ENCODE results near the gene EIF5B. TPM values are rescaled to one million over a fixed set of nuclear protein-coding genes. Genes with fewer than 3 reads are reported as not detected.

EIF5B gene
- polyA plus RNA-seq, 1 donor from 2014 or later = 8.0 TPM

DNA sequence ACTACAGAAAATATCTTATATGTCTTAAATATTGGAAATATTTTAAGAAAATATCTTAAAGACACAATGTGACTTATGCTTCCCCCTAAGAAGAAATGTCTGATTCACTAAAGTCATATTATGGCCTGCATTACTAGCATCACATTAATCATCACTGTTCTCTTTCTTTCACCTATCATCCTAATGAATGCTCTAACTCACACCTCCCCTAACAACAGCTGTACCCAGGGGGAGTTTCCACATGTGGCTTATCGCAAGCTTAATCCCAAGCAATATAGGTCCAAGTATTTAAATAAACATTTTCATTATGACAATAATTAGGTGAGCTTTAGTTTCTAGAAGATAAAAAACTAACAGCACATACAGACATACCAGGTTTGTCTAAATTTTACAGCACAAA is 113.0 kb downstream of the EIF5B start:
- Histone ChIP-seq H3K4me2 (ENCODE audit: low read length) (no peak overlapping the region), H3K9me3 (ENCODE audit: low read length) (no peaks in the 10 kb centered on the region), H2AFZ (ENCODE audit: low read depth, low read length) (no peak overlapping the region), H3K9ac (ENCODE audit: low read length) (no peak overlapping the region), H3K4me3 (ENCODE audit: low read length) (no peak overlapping the region), H3K36me3 (ENCODE audit: insufficient read depth, low read length) (peaks cover 9% of the 10 kb centered on the region), H3K27ac (ENCODE audit: low read length) (no peak overlapping the region), H4K20me1 (ENCODE audit: insufficient read depth) (no peaks in the 10 kb centered on the region), H3K9me2 (ENCODE audit: insufficient read depth, low read length) (no peaks in the 10 kb centered on the region), H3F3A (ENCODE audit: insufficient read depth, low read length, poor library complexity, severe bottlenecking) (no peaks in the 10 kb centered on the region), H3K79me2 (replicated peaks; ENCODE audit: insufficient read depth, low read length) (peaks cover 10% of the 10 kb centered on the region), H3K27me3 (ENCODE audit: insufficient read depth, low read depth, low read length) (no peaks in the 10 kb centered on the region)
- TF ChIP-seq, protein P1, sequence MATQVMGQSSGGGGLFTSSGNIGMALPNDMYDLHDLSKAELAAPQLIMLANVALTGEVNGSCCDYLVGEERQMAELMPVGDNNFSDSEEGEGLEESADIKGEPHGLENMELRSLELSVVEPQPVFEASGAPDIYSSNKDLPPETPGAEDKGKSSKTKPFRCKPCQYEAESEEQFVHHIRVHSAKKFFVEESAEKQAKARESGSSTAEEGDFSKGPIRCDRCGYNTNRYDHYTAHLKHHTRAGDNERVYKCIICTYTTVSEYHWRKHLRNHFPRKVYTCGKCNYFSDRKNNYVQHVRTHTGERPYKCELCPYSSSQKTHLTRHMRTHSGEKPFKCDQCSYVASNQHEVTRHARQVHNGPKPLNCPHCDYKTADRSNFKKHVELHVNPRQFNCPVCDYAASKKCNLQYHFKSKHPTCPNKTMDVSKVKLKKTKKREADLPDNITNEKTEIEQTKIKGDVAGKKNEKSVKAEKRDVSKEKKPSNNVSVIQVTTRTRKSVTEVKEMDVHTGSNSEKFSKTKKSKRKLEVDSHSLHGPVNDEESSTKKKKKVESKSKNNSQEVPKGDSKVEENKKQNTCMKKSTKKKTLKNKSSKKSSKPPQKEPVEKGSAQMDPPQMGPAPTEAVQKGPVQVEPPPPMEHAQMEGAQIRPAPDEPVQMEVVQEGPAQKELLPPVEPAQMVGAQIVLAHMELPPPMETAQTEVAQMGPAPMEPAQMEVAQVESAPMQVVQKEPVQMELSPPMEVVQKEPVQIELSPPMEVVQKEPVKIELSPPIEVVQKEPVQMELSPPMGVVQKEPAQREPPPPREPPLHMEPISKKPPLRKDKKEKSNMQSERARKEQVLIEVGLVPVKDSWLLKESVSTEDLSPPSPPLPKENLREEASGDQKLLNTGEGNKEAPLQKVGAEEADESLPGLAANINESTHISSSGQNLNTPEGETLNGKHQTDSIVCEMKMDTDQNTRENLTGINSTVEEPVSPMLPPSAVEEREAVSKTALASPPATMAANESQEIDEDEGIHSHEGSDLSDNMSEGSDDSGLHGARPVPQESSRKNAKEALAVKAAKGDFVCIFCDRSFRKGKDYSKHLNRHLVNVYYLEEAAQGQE (IDR thresholded peaks at IDR 0.05; ENCODE audit: borderline replicate concordance) = no peak
- TF ChIP-seq EP300 (conservative IDR thresholded peaks at IDR 0.05; ENCODE audit: poor library complexity, severe bottlenecking) = no peak
- no peak for TF ChIP-seq EZH2 (IDR thresholded peaks at IDR 0.05; ENCODE audit: borderline replicate concordance, insufficient read depth, low read length, poor library complexity, severe bottlenecking)
- no peak for TF ChIP-seq MXI1 (conservative IDR thresholded peaks at IDR 0.05; ENCODE audit: poor library complexity, severe bottlenecking)
- TF ChIP-seq RAD21 (conservative IDR thresholded peaks at IDR 0.05) = no peak
- no peak for TF ChIP-seq TAF1 (IDR thresholded peaks at IDR 0.05; ENCODE audit: low read depth)
- no peak for TF ChIP-seq SMC3 (conservative IDR thresholded peaks at IDR 0.05; ENCODE audit: poor library complexity)
- TF ChIP-seq, protein P2, sequence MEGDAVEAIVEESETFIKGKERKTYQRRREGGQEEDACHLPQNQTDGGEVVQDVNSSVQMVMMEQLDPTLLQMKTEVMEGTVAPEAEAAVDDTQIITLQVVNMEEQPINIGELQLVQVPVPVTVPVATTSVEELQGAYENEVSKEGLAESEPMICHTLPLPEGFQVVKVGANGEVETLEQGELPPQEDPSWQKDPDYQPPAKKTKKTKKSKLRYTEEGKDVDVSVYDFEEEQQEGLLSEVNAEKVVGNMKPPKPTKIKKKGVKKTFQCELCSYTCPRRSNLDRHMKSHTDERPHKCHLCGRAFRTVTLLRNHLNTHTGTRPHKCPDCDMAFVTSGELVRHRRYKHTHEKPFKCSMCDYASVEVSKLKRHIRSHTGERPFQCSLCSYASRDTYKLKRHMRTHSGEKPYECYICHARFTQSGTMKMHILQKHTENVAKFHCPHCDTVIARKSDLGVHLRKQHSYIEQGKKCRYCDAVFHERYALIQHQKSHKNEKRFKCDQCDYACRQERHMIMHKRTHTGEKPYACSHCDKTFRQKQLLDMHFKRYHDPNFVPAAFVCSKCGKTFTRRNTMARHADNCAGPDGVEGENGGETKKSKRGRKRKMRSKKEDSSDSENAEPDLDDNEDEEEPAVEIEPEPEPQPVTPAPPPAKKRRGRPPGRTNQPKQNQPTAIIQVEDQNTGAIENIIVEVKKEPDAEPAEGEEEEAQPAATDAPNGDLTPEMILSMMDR (IDR thresholded peaks at IDR 0.05; ENCODE audit: poor library complexity, severe bottlenecking) = no peak
- no peak for TF ChIP-seq POLR2AphosphoS5 (IDR thresholded peaks at IDR 0.05)

Other genes with a start within 250 kb of the EIF5B start
- gene C2orf15, start 195.7 kb upstream of the EIF5B start, polyA plus RNA-seq = 8.8 and 12.8 TPM in 2 replicates
- gene TSGA10, start 182.4 kb upstream of the EIF5B start, polyA plus RNA-seq = 8.0 and 12.5 TPM in 2 replicates
- 2.8 and 6.1 TPM in 2 replicates for gene LIPT1, start 182.4 kb upstream of the EIF5B start, polyA plus RNA-seq
- 83.1 and 87.7 TPM in 2 replicates for gene MITD1, start 156.3 kb upstream of the EIF5B start, polyA plus RNA-seq
- 43.1 and 49.0 TPM in 2 replicates for gene MRPL30, start 156.2 kb upstream of the EIF5B start, polyA plus RNA-seq
- gene LYG2, start 81.7 kb upstream of the EIF5B start, polyA plus RNA-seq = not detected in 2 replicates
- gene LYG1, start 36.2 kb upstream of the EIF5B start, polyA plus RNA-seq = 2.8 and 6.8 TPM in 2 replicates
- 88.1 and 90.5 TPM in 2 replicates for gene TXNDC9, start 1.1 kb upstream of the EIF5B start, polyA plus RNA-seq
- 73.4 and 84.1 TPM in 2 replicates for gene REV1, start 152.6 kb downstream of the EIF5B start, polyA plus RNA-seq